T-cell (primary cell): ENCODE results near the gene SPP1. TPM values are rescaled to one million over a fixed set of nuclear protein-coding genes. Genes with fewer than 3 reads are reported as not detected.
A peak's percentile ranks its signal among the peaks of the same experiment; 100 is the strongest.

Source experiments
- ATAC-seq, 4 experiments: fragments of 200-7000 bp in 3 of 4; fragments of 150-1000 bp in 1 of 4; cut with Tn5 transposase; replicated peaks in 1 of 4; 1 replicate in 3 of 4; 2 replicates in 1 of 4; pipeline ENCODE4 v1.10.0; 2021; ENCODE audit warnings: moderate library complexity in 3 of 4, mild to moderate bottlenecking in 2 of 4, moderate number of reproducible peaks in 1 of 4
- CTCF ChIA-PET, 2 donors: fragments of 300-600 bp; sonication (Branson Sonifier 250); formaldehyde crosslinking; loops; one replicate each; lab custom pipeline; 2022; ENCODE audit warnings: antibody characterized with exemption in 2 of 2; lab: Charles Lee
- POLR2A ChIA-PET, 2 donors: fragments of 300-600 bp; sonication (Branson Sonifier 250); formaldehyde crosslinking; loops; one replicate each; lab custom pipeline; 2022; ENCODE audit warnings: antibody characterized with exemption in 2 of 2; lab: Charles Lee
- DNase-seq, 35 experiments: peaks; one replicate each; pipeline versions ENCODE4 v3.0.0 to v3.0.0-alpha.2; 2013 to 2023
- H3K27ac ChIP-seq: one replicate; pipeline ENCODE4 v1.5.1; 2013; ENCODE audit warnings: low read length
- H3K27me3 ChIP-seq, 2 experiments: replicated peaks in 1 of 2; 1 replicate in 1 of 2; 2 replicates in 1 of 2; pipeline versions ENCODE4 v1.6.1 to v1.7.0; 2013; ENCODE audit warnings: low read length in 1 of 2, mixed read lengths in 1 of 2; ENCODE audit not compliant: control insufficient read depth in 2 of 2, insufficient read depth in 2 of 2; ENCODE audit errors: extremely low read depth in 1 of 2
- H3K36me3 ChIP-seq, 2 donors: 1 replicate in 1 of 2; 2 replicates in 1 of 2; pipeline versions ENCODE4 v1.6.1 to v1.7.0; 2013; ENCODE audit warnings: low read length in 1 of 2; ENCODE audit not compliant: control insufficient read depth in 2 of 2, insufficient read depth in 1 of 2; ENCODE audit errors: extremely low read depth in 1 of 2
- H3K4me1 ChIP-seq, 2 experiments: 1 replicate in 1 of 2; 2 replicates in 1 of 2; pipeline versions ENCODE4 v1.6.1 to v1.7.0; 2013; ENCODE audit warnings: low read length in 2 of 2, mixed read lengths in 1 of 2; ENCODE audit not compliant: insufficient read depth in 2 of 2, control insufficient read depth in 1 of 2; ENCODE audit errors: extremely low read depth in 1 of 2
- H3K4me3 ChIP-seq, 2 donors: 1 replicate in 1 of 2; 2 replicates in 1 of 2; pipeline versions ENCODE4 v1.5.1 to v1.7.0; 2013; ENCODE audit warnings: mild to moderate bottlenecking in 2 of 2, low read length in 1 of 2, moderate library complexity in 1 of 2; ENCODE audit not compliant: control insufficient read depth in 1 of 2; ENCODE audit errors: extremely low read depth in 1 of 2
- H3K9me3 ChIP-seq: 2 replicates; pipeline ENCODE4 v1.7.0; 2013
- H3K27ac Mint-ChIP-seq, 2 donors: one replicate each; pipeline ENCODE4 v1.8.0; 2020 to 2021; ENCODE audit warnings: mild to moderate bottlenecking in 2 of 2, mixed read lengths in 2 of 2
- H3K27me3 Mint-ChIP-seq, 2 donors: one replicate each; pipeline ENCODE4 v1.8.0; 2021 to 2022; ENCODE audit warnings: mixed read lengths in 2 of 2
- H3K36me3 Mint-ChIP-seq: one replicate; pipeline ENCODE4 v1.8.0; 2021; ENCODE audit warnings: mixed read lengths
- H3K4me1 Mint-ChIP-seq, 3 donors: one replicate each; pipeline ENCODE4 v1.8.0; 2020 to 2022; ENCODE audit warnings: mixed read lengths in 3 of 3, mild to moderate bottlenecking in 1 of 3
- H3K4me3 Mint-ChIP-seq, 3 donors: one replicate each; pipeline ENCODE4 v1.8.0; 2020 to 2022; ENCODE audit warnings: mild to moderate bottlenecking in 3 of 3, mixed read lengths in 3 of 3, moderate library complexity in 3 of 3
- H3K9me3 Mint-ChIP-seq, 3 donors: one replicate each; pipeline ENCODE4 v1.8.0; 2020 to 2022; ENCODE audit warnings: mixed read lengths in 3 of 3
- WGBS: methylation state at CpG from one replicate; pipeline ENCODE4 v1.1.5; 2013; ENCODE audit warnings: missing lambda C conversion rate; ENCODE audit not compliant: insufficient coverage; 5-methylcytosine and 5-hydroxymethylcytosine counted together
- total RNA-seq, 35 experiments: library from RNA in 6 of 35; stranded (reverse) in 6 of 35; fragments of 120-200 nt in 1 of 35; gene quantifications; one replicate each; pipeline versions ENCODE4 v1.2.1 to v1.2.4 and lab custom pipeline; 2013 to 2026

Gene SPP1
- total RNA-seq, 5 donors from 2014 or later (not counting 1 experiment from before 2014, with no cell fraction given) = 0.69 to 1.1 (median 0.89) TPM; not detected in 2

GRCh38 chr4:87961993-87962392 lies 13.5 kb upstream of the SPP1 start:
- WGBS = no CpG with 5 or more reads among the region's 1 CpG

DNA sequence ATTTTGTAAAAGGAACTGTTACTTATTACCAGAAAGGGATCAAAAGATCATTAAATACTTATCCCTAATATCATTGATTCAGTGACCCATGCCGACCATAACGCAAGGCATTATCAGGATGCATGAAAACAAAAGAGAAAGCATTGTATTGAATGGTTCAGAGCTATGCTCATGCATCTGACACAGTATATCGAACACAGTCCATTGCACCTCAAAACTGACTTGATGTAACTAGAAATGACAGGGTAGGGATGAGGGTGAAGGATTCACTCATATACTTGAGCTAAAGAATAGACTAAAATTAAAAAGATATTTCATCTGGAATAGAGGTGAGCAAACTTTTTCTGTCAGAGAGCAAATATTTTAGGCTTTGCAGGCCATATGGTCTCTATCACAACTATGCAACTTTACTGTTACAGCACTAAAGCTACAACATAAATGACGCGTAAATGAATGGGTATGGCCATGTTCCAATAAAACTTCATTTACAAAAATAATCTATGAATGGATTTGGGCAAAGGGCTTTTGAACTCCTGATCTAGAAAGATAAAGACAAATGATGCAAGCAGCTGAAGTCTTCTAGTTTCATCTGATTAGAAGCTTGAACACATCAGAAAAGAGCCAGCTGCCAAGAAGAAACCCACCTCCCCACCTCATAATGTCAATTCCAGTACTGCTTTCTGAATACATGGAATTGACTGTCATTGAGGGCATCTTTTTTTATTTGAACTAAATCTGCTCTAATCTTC lies 12.9 kb upstream of the SPP1 start:
- no CpG with 5 or more reads among the region's 5 CpGs for WGBS
- ChIA-PET CTCF (interaction anchor here (0.6 to 1.3 kb wide), 3 partner anchors 10 to 683 kb away, joined by 3 to 4 read pairs (median 4); no protein-coding TSS in a partner anchor), POLR2A (interaction anchor here in 1 of 2 donors (0.7 kb wide), 1 partner anchor 84 kb away, joined by 9 read pairs; no protein-coding TSS in a partner anchor)
- no peak for ATAC-seq
- Mint-ChIP-seq H3K27ac (no peak overlapping the region), H3K27me3 (peaks cover 4 to 5% of the 10 kb centered on the region in 2 donors), H3K36me3 (no peaks in the 10 kb centered on the region), H3K4me1 (no peaks in the 10 kb centered on the region), H3K9me3 (no peaks in the 10 kb centered on the region), H3K4me3 (no peak overlapping the region)
- DNase-seq = no peak
- Histone ChIP-seq H3K27ac (no peak overlapping the region), H3K27me3 (peaks cover 0 to 20% of the 10 kb centered on the region in 2 experiments), H3K9me3 (no peaks in the 10 kb centered on the region), H3K4me1 (no peaks in the 10 kb centered on the region), H3K36me3 (no peaks in the 10 kb centered on the region), H3K4me3 (no peak overlapping the region)

More at GRCh38 chr4:87961993-87962392, 13.5 kb upstream of the SPP1 start:
- Mint-ChIP-seq H3K9me3 (no peaks in the 10 kb centered on the region), H3K4me3 (no peak overlapping the region), H3K4me1 (no peaks in the 10 kb centered on the region), H3K27ac (no peak overlapping the region), H3K36me3 (no peaks in the 10 kb centered on the region), H3K27me3 (peaks cover 0 to 4% of the 10 kb centered on the region in 2 donors)
- DNase-seq (no peak), ATAC-seq (no peak)
- H3K27ac ChIP-seq = no peak overlapping the region
- no peaks in the 10 kb centered on the region for H3K4me1 ChIP-seq
- peaks cover 0 to 14% of the 10 kb centered on the region in 2 experiments for H3K27me3 ChIP-seq
- no peaks in the 10 kb centered on the region for H3K9me3 ChIP-seq
- H3K4me3 ChIP-seq = no peak overlapping the region
- CTCF ChIA-PET = interaction anchor here in 1 of 2 donors (1.2 to 1.3 kb wide), 2 partner anchors 11 to 12 kb away, joined by 3 to 4 read pairs; no protein-coding TSS in a partner anchor
- H3K36me3 ChIP-seq = no peaks in the 10 kb centered on the region
- POLR2A ChIA-PET = interaction anchor here in 1 of 2 donors (0.6 kb wide), 1 partner anchor 1675 kb away, joined by 3 read pairs; no protein-coding TSS in a partner anchor

DNA sequence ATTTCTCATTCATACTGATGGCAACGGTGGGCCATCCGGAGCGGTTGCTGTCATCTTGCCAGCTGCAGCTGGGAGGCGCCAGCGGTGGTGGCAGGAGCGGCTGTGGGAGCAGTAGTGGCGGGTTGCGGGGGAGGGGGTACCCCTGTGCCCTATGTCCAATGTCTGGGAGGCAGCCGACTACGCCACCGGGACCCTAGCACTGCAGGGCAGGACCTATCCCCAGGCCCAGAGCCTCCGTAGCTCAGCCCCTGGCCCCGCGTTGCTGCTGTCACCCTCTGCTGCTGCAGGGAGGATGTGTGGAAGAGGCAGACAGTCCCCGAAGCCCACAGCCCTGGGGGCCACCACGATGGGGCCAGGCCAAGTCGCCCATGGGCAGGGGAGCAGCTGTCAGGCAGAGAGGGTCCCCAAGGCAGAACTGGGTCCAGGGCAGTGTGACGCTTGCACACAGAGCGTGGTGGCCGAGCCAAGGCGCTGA lies 10.0 kb upstream of the SPP1 start:
- peaks cover 18% of the 10 kb centered on the region in 2 donors for H3K27me3 Mint-ChIP-seq
- no peaks in the 10 kb centered on the region for H3K4me1 ChIP-seq
- no peaks in the 10 kb centered on the region for H3K36me3 Mint-ChIP-seq
- POLR2A ChIA-PET = no interaction called here
- no peaks in the 10 kb centered on the region for H3K4me1 Mint-ChIP-seq
- 86% methylated on average over 18 of the region's 21 CpGs for WGBS
- peaks cover 0 to 24% of the 10 kb centered on the region in 2 experiments for H3K27me3 ChIP-seq
- H3K36me3 ChIP-seq = no peaks in the 10 kb centered on the region
- no peak overlapping the region for H3K27ac ChIP-seq
- no peaks in the 10 kb centered on the region for H3K9me3 Mint-ChIP-seq
- no peak overlapping the region for H3K27ac Mint-ChIP-seq
- no peak overlapping the region for H3K4me3 ChIP-seq
- ATAC-seq = no peak
- CTCF ChIA-PET = no interaction called here
- H3K4me3 Mint-ChIP-seq = no peak overlapping the region
- H3K9me3 ChIP-seq = no peaks in the 10 kb centered on the region
- DNase-seq = no peak

- Mint-ChIP-seq H3K27me3 (peaks cover 19 to 20% of the 10 kb centered on the region in 2 donors), H3K36me3 (no peaks in the 10 kb centered on the region), H3K9me3 (no peaks in the 10 kb centered on the region), H3K27ac (no peak overlapping the region), H3K4me1 (no peaks in the 10 kb centered on the region), H3K4me3 (no peak overlapping the region)
- Histone ChIP-seq H3K9me3 (no peaks in the 10 kb centered on the region), H3K4me3 (no peak overlapping the region), H3K27me3 (peaks cover 0 to 24% of the 10 kb centered on the region in 2 experiments), H3K27ac (no peak overlapping the region), H3K36me3 (no peaks in the 10 kb centered on the region), H3K4me1 (no peaks in the 10 kb centered on the region)
- POLR2A ChIA-PET = no interaction called here
- 91% methylated on average over 7 of the region's 9 CpGs for WGBS
- CTCF ChIA-PET = interaction anchor here in 1 of 2 donors (1.3 kb wide), 1 partner anchor 9 kb away, joined by 4 read pairs; no protein-coding TSS in a partner anchor
- peak in 1 of 4 experiments; percentile 24 for ATAC-seq
- no peak for DNase-seq
Observed at GRCh38 chr4:87966095-87966496, 9.4 kb upstream of the SPP1 start.

GRCh38 chr4:87967193-87967592 lies 8.3 kb upstream of the SPP1 start:
- DNase-seq (no peak), ATAC-seq (no peak)
- no peak overlapping the region for H3K27ac Mint-ChIP-seq
- Histone ChIP-seq H3K36me3 (no peaks in the 10 kb centered on the region), H3K27me3 (peaks cover 0 to 24% of the 10 kb centered on the region in 2 experiments), H3K4me1 (no peaks in the 10 kb centered on the region), H3K4me3 (no peak overlapping the region), H3K27ac (no peak overlapping the region), H3K9me3 (no peaks in the 10 kb centered on the region)
- ChIA-PET POLR2A (interaction anchor here in 1 of 2 donors (0.6 kb wide), 1 partner anchor 230 kb away, joined by 3 read pairs; no protein-coding TSS in a partner anchor), CTCF (interaction anchor here (0.6 to 1.3 kb wide), 3 partner anchors 10 to 114 kb away, joined by 3 to 4 read pairs (median 3); no protein-coding TSS in a partner anchor)
- WGBS = 77% methylated on average over 8 of the region's 8 CpGs
- no peaks in the 10 kb centered on the region for H3K9me3 Mint-ChIP-seq
- H3K4me1 Mint-ChIP-seq = no peaks in the 10 kb centered on the region
- H3K27me3 Mint-ChIP-seq = peaks cover 24% of the 10 kb centered on the region in 2 donors
- no peaks in the 10 kb centered on the region for H3K36me3 Mint-ChIP-seq
- no peak overlapping the region for H3K4me3 Mint-ChIP-seq

DNA sequence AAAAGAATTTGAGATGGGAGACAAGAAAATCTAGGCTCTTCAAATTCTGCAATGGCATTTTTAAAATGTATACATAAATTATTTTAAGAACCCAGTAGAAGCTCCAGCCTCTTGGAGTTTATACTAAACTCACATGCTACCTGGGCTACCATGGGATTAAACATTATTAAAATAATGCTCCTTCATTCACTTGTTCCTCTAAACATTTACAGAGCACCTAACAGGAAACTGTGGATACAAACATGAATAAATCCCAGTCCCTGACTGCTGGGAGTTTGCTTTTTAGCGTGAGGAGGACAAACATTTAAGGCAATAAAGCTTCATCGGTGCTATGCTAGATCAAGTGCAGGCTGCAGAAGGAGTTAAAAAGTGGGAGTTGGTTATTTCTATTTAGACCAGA lies 5.4 kb upstream of the SPP1 start:
- ChIA-PET POLR2A (no interaction called here), CTCF (interaction anchor here in 1 of 2 donors (0.8 to 1.5 kb wide), 2 partner anchors 17 to 118 kb away, joined by 4 to 6 read pairs; no protein-coding TSS in a partner anchor)
- Mint-ChIP-seq H3K36me3 (no peaks in the 10 kb centered on the region), H3K9me3 (no peaks in the 10 kb centered on the region), H3K4me3 (no peak overlapping the region), H3K27ac (no peak overlapping the region), H3K27me3 (peaks cover 29 to 40% of the 10 kb centered on the region in 2 donors), H3K4me1 (peaks cover under 1 to 6% (median 2%) of the 10 kb centered on the region in 3 donors)
- Histone ChIP-seq H3K27ac (no peak overlapping the region), H3K9me3 (no peaks in the 10 kb centered on the region), H3K4me1 (peaks cover 0 to 3% of the 10 kb centered on the region in 2 experiments), H3K27me3 (peaks cover 0 to 26% of the 10 kb centered on the region in 2 experiments), H3K4me3 (no peak overlapping the region), H3K36me3 (no peaks in the 10 kb centered on the region)
- no peak for DNase-seq
- ATAC-seq = no peak
- WGBS = 80% methylated on average over 1 of the region's 2 CpGs
